ENCODE data around the gene GALK1. TPM values are rescaled to one million over a fixed set of nuclear protein-coding genes. Genes with fewer than 3 reads are reported as not detected.

GALK1 gene
- total RNA-seq, 1 donor from 2014 or later = 90.9 TPM

DNA sequence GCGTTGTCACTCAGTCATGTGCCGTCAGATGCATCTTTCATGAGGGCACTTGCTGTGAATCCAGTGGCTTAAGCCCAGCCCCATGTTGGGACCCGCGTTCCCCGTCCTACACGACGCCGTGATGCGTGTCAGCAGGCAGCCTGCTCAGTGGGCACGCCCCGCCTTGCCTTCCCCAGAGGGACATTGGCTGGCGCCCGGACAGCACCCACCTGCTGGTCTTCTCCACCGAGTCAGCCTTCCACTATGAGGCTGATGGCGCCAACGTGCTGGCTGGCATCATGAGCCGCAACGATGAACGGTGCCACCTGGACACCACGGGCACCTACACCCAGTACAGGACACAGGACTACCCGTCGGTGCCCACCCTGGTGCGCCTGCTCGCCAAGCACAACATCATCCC, 34.9 kb downstream of the GALK1 start:
- ATAC-seq = no peak
- DNase-seq (ENCODE audit: low spot score) = no peak

DNA sequence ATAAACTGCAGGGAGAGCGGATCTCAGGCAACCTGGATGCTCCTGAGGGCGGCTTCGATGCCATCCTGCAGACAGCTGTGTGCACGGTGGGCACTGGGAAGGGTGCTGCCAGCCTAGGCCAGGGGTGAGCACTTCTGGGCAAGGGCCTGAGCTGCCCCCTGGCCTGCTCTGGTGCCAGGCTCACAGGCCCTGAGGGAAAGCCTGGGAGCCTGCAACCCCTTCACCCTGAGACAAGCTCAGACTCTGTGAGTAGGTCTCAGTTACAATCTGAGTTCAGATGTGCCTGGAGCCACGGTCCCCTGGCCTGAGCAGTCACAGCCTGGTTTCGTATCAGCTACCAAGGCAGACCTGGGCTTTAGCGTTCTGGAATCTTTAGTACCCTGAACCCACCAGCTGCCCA, 35.6 kb downstream of the GALK1 start:
- no peak for DNase-seq (ENCODE audit: low spot score)
- ATAC-seq = no peak

DNA sequence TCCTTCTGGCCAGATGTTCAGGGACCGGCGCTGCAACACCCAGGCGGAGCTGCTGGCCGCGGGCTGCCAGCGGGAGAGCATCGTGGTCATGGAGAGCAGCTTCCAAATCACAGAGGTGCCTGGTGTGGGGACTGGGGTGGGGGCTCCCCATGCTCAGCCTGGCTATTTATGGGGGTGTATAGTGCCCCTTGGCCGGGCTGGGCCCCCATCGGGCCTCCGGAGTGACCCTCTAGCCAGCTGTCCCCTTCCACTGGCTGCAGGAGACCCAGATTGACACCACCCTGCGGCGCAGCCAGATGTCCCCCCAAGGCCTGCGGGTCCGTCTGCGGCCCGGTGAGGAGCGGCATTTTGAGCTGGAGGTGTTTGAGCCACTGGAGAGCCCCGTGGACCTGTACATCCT, 37.6 kb downstream of the GALK1 start:
- no peak for DNase-seq (ENCODE audit: low spot score)
- no peak for ATAC-seq

DNA sequence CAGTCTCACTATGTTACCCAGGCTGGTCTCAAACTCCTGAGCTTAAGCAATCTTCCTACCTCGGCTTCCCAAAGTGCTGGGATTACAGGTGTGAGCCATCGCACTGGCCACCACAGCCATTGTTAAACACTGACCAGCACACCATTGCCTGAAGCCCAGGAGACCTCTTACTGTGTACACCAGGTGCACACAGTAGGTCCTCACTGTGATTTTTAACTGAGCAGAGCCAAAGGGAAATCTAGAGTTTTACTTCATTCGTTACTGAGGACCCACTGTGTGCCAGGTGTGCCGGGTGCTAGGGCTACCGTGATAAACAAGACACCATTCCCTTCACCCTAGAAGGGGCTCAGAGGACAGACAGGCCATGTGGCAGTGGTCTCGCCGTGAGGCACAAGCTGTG, 39.5 kb downstream of the GALK1 start:
- ATAC-seq = no peak
- no peak for DNase-seq (ENCODE audit: low spot score)

DNA sequence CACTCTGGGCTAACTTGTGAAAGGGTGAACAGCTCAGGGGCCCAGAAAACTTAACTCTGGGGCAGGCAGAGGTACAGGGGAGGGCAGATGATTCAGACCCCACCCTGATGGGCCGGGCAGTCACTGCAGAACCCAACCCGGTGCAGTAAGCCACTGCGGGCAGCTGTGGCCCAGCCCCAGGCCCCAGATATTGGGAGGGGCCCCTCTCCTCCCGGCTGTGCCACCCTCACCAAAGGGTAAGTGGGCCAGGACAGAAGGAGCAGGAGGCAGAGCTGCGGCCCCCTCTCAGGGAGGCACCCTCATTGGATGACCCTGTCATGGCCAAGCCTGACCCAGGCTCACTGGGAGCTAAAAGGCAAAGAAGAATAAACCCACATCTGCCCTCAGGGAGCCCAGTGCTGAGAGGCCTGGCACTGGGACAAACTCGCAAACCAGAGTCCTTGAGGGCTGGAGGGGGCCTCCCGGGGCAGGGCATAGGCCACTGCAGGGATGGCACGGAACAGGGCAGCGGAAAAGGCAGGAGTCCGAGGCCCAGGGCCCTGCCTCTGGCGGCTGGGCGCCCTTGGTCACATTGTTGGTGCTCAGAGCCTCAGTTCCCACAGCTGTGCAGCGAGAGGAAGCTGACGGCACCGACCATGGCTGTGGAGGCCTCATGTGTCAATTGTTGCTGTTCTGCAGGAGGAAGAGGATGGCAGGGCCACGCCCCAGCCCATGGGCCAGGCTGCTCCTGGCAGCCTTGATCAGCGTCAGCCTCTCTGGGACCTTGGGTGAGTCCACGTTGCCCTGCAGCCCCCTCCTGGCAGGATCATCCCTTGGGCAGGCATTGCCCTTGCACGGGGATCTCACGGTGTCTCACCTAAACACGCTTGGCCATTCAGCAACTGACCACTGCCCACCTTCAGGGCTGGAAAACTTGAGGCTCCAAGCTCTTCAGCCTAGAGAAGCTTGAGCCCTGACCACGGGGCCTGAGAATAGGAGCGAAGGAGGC, 40.7 kb downstream of the GALK1 start:
- no peak for ATAC-seq
- DNase-seq (ENCODE audit: low spot score) = no peak

DNA sequence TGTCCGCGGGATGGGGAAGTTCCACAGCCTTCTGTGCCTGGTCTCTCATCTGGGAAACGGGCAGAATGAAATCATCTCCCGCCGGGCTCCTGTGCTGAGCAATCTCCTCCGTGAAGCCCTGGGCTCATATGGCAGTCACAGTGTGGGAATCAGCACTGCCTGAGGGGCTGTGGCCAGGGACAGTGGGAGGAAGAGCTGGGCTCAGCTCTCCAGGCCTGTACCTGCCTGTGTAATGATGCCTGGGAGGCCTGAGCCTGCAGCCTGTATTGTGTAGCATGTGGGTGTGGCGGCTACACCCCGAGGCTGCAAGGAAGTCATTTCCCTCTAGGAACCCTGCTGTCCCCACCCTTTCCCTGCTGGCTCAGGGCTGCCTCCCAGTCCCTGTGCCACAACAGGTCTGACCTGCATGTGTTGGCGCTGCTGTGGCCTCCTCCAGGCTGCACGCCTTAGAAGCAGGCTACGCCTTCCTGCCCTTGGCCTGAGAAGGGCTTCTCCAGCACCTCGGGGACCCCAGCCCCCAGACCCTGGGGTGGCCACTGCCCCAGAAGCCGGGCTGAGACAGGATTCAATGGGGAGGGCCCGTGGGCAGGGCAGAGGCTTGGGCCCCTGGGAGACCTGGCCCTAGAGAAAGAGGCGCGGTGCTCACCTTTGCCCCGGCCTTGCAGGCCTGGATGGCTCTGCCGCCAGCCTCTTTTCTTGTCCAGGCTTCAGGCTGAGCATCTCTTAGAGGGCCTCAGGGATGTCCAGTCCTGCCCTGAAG, 41.6 kb downstream of the GALK1 start:
- no peak for DNase-seq (ENCODE audit: low spot score)
- ATAC-seq = no peak

DNA sequence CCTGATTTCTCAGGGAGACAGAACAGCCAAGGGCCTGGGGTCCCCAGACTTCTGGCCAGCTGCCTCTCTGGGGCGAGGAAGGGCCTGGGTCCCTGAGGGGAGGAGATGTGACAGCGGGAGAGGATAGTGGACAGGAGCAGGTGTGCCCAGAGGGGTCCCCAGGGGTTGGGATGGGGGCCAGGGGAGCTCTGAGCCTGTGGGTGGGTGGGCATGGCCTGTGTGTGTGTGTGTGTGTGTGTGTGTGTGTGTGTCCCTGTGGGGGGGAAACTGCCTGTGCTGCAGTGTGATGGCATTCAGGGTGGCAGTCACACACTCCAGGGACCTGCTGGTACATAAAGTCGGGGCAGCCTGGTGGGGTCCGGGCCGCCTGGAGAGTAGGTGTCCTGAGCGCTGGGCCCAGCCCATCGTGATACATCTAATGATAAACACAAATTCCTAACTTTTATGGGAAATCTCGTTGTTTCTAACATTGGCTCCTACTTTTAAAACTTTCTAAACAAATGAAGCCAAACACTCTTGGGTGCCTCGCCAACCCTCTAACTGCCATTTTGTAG, 42.4 kb downstream of the GALK1 start:
- ATAC-seq (no peak), DNase-seq (ENCODE audit: low spot score) (no peak)

DNA sequence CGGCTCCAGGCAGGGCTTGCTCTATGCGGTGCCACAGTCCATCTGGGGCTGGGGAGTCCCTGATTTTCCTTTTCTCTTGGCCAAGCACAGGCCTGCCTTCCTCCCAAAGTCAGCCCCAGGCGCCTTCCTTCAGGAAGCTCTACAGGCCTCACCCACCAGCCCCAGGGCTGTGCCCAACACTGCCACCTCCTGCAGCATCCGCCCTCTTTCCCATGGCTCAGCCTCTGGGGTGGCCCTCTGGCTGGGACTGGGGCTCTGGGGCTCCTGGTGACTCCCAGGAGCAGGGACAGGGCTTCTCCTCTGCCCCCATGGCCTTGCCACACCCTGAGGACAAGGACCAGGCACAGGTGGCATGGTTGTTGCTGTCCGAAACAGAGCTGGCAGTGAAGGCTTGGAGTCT, 42.9 kb downstream of the GALK1 start:
- DNase-seq (ENCODE audit: low spot score) (no peak), ATAC-seq (no peak)

DNA sequence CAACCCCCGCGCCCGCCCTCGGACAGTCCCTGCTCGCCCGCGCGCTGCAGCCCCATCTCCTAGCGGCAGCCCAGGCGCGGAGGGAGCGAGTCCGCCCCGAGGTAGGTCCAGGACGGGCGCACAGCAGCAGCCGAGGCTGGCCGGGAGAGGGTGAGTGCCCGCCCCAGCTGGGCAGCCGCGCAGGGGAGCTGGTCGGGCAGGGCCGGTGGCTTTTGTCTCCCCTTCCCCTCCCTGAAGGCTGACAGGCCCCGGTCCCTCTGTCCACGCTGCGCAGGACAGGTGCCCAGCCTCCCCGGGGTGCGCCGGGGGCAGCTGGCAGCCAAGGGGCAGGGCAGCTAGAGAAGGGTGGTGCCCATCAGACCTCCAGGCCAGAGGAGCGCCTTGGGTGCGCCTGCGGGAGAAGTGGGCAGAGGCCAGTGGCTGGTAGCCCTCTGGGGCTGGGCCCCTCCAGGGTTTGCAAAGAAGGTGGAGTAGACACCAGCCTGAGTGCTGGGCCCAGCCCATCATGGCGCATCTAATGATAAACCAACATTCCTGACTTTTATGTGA, 43.5 kb downstream of the GALK1 start:
- DNase-seq (ENCODE audit: low spot score) (no peak), ATAC-seq (peak; percentile 6)

DNA sequence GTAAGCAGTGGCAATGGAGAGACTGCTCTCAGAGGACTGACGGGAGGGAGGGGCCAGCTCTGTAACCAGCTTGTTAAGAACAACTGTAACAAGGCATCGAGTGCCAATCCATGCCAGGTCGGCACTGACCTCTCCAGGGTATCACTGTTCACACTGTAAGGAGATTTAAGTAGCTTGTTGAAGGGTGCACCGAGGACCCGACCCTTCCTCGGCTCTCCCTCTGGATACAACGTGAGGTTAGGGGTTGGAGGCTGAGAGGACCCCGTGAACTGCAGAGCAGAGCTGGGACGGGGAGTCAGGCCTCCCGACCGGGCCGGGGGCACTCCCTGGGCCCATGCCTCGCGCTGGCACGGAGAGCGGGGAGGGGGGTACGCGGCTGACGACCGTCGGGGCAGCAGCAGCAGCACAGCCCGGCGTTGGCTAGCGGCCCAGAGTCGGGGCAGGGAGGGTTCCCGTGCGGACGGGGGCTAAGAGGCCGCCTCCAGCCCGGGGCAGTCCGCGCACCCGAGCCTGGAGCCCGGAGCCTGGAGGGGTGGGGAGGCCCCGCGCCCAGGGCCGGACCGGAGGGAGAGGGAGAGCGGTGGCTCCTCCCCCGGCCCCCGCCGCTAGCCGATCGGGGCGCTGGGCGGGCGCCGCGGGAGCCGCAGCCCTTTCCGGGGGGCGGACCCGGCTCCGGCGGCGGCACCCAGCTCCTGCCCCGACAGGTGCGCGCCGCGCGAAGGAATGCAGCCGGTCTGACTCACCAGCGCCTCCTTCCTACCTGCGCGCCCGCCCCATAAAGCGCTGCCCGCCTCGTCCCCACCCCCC, 44.1 kb downstream of the GALK1 start, which contains the start of gene ITGB4:
Gene ITGB4 (plus strand): TSS at position 804 of the 807 bp plus-strand sequence. CDS start 3,245 bp downstream, outside the sequence.
- no peak for DNase-seq (ENCODE audit: low spot score)
- peak; percentile 74 for ATAC-seq

DNA sequence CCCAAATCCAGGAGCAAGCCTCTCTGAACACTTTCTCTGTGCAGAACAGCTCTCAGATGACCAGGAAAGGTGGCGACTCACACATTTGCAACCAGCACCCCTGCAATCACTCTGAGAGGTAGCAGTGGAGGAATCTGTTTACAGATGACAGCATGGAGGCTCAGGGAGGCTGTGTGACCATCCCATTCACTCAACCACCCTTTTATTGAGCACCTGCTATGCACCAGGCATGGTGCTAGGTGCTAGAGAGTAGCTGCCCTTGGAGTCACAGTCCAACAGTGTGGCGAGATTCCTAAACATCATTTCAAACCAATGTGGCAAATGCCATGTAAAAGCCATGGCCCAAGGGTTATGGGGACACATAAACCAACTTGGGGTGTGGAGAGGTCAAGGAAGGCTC, 45.3 kb downstream of the GALK1 start:
- no peak for DNase-seq (ENCODE audit: low spot score)
- no peak for ATAC-seq

DNA sequence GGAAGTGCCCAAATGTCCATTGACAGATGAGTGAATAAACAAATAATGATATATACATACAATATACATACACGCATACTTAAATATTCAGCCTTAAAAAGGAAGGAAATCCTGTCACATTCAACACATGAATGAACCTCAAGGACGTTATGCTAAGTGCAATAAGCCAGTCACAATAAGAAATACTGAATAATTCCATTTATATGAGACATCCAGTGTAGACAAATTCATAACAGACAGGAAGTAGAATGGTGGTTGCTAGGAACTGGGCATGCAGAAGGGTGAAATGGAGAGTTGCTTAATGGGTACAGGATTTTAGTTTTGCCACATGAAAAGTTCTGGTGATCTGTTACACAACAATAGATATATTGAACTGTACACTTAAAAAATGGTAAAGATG, 52.5 kb downstream of the GALK1 start:
- no peak for DNase-seq (ENCODE audit: low spot score)
- no peak for ATAC-seq

Other genes starting within 250 kb of the GALK1 start
- 26.4 TPM for gene CASKIN2, start 249.7 kb downstream of the GALK1 start, total RNA-seq
- 15.9 TPM for gene TSEN54, start 248.7 kb downstream of the GALK1 start, total RNA-seq
- gene LLGL2, start 239.5 kb downstream of the GALK1 start, total RNA-seq = 90.6 TPM
- gene MYO15B, start 177.4 kb downstream of the GALK1 start, total RNA-seq = 34.2 TPM
- gene SMIM5, start 131.8 kb downstream of the GALK1 start, total RNA-seq = 0.13 TPM
- gene RECQL5, start 98.0 kb downstream of the GALK1 start, total RNA-seq = 26.0 TPM
- 31.6 TPM for gene SAP30BP, start 97.9 kb downstream of the GALK1 start, total RNA-seq
- gene ITGB4, start 43.7 kb downstream of the GALK1 start, total RNA-seq = 2.6 TPM
- 7.0 TPM for gene UNK, start 19.6 kb upstream of the GALK1 start, total RNA-seq
- gene UNC13D, start 79.2 kb upstream of the GALK1 start, total RNA-seq = 10.8 TPM
- gene WBP2, start 90.1 kb upstream of the GALK1 start, total RNA-seq = 68.3 TPM
- 24.3 TPM for gene TRIM47, start 113.4 kb upstream of the GALK1 start, total RNA-seq
- gene TRIM65, start 131.8 kb upstream of the GALK1 start, total RNA-seq = 9.8 TPM
- 82.4 TPM for gene MRPL38, start 139.7 kb upstream of the GALK1 start, total RNA-seq
- gene FBF1, start 175.8 kb upstream of the GALK1 start, total RNA-seq = 3.4 TPM
- gene ACOX1, start 214.0 kb upstream of the GALK1 start, total RNA-seq = 199 TPM
- gene TEN1, start 214.0 kb upstream of the GALK1 start, total RNA-seq = 14.1 TPM
- gene CDK3, start 235.7 kb upstream of the GALK1 start, total RNA-seq = 3.6 TPM

All from left lobe of liver (tissue), 2 donors.